ENCODE results near the gene SULT1B1.

Gene SULT1B1

DNA sequence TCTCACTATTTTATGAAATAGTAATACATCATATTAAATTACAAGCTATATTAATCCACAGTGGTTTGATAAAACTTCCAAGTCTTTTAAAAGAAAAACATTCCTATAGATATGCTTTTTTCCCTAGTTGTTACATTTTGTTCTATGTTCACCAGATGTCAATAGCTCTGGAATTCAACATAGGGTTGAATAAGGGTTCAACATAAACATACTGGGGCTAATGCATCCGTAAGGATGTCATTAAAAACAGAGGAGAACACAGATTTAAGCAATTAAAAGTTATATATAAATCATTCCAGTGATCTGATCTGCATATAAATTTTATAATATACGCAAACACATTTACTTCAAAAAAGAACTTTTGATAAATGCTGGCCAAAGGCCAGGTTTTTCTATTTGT, 32.5 kb downstream of the SULT1B1 start:
- no peaks in the 10 kb centered on the region for H3K79me2 ChIP-seq (ENCODE audit: insufficient read depth, low read length)
- H4K20me1 ChIP-seq (ENCODE audit: low read depth, low read length): no peaks in the 10 kb centered on the region
- no peaks in the 10 kb centered on the region for H3K27me3 ChIP-seq (ENCODE audit: low read length)
- H2AFZ ChIP-seq (ENCODE audit: low read depth, low read length, severe bottlenecking): no peak overlapping the region
- no peaks in the 10 kb centered on the region for H3K9me3 ChIP-seq (ENCODE audit: insufficient read depth, low read length)
- H3F3A ChIP-seq (ENCODE audit: insufficient read depth): no peaks in the 10 kb centered on the region
- no peaks in the 10 kb centered on the region for H3K9me2 ChIP-seq (replicated peaks; ENCODE audit: insufficient read depth, low read length)
- TF ChIP-seq EZH2phosphoT487 (conservative IDR thresholded peaks at IDR 0.05; ENCODE audit: low read length): no peak
- TF ChIP-seq, protein P1, sequence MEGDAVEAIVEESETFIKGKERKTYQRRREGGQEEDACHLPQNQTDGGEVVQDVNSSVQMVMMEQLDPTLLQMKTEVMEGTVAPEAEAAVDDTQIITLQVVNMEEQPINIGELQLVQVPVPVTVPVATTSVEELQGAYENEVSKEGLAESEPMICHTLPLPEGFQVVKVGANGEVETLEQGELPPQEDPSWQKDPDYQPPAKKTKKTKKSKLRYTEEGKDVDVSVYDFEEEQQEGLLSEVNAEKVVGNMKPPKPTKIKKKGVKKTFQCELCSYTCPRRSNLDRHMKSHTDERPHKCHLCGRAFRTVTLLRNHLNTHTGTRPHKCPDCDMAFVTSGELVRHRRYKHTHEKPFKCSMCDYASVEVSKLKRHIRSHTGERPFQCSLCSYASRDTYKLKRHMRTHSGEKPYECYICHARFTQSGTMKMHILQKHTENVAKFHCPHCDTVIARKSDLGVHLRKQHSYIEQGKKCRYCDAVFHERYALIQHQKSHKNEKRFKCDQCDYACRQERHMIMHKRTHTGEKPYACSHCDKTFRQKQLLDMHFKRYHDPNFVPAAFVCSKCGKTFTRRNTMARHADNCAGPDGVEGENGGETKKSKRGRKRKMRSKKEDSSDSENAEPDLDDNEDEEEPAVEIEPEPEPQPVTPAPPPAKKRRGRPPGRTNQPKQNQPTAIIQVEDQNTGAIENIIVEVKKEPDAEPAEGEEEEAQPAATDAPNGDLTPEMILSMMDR (IDR thresholded peaks at IDR 0.05; ENCODE audit: insufficient read depth, low read length, poor library complexity, severe bottlenecking): no peak
- no peaks in the 10 kb centered on the region for H3K36me3 ChIP-seq (ENCODE audit: low read length)
- no peak overlapping the region for H3K4me3 ChIP-seq (ENCODE audit: insufficient read depth, low read length, poor library complexity, severe bottlenecking)
- no peak overlapping the region for H3K9ac ChIP-seq (ENCODE audit: low read length)
- no peak overlapping the region for H3K27ac ChIP-seq (ENCODE audit: low read depth, low read length)
- H3K4me2 ChIP-seq (ENCODE audit: low read depth, low read length, poor library complexity, severe bottlenecking): no peak overlapping the region

DNA sequence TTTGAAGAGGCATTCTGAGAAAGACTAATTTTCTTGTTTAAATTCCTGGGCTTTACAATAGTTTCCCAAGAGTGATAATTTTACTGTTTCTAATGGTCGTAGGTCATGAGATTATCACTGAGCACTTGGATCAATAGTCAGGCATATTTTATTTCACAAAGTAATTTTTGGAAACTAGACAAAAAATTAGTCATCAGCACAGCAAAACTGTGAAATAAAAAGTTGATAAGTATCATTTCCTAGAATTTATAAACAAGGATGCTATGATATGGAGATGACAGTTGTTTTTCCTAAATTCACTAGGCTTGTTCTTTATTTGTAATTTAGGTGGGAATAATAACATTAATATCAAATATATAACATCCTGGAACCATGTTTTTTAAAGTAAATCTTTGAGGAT, 33.0 kb downstream of the SULT1B1 start:
- Histone ChIP-seq H3K9me2 (replicated peaks; ENCODE audit: insufficient read depth, low read length) (no peaks in the 10 kb centered on the region), H3K27me3 (ENCODE audit: low read length) (no peaks in the 10 kb centered on the region), H3K27ac (ENCODE audit: low read depth, low read length) (no peak overlapping the region), H3F3A (ENCODE audit: insufficient read depth) (no peaks in the 10 kb centered on the region), H3K9me3 (ENCODE audit: insufficient read depth, low read length) (no peaks in the 10 kb centered on the region), H3K4me3 (ENCODE audit: insufficient read depth, low read length, poor library complexity, severe bottlenecking) (no peak overlapping the region), H3K79me2 (ENCODE audit: insufficient read depth, low read length) (no peaks in the 10 kb centered on the region), H3K36me3 (ENCODE audit: low read length) (no peaks in the 10 kb centered on the region), H3K4me2 (ENCODE audit: low read depth, low read length, poor library complexity, severe bottlenecking) (no peak overlapping the region), H4K20me1 (ENCODE audit: low read depth, low read length) (no peaks in the 10 kb centered on the region), H2AFZ (ENCODE audit: low read depth, low read length, severe bottlenecking) (no peak overlapping the region), H3K9ac (ENCODE audit: low read length) (no peak overlapping the region)
- no peak for TF ChIP-seq EZH2phosphoT487 (conservative IDR thresholded peaks at IDR 0.05; ENCODE audit: low read length)
- TF ChIP-seq, protein P1 (IDR thresholded peaks at IDR 0.05; ENCODE audit: insufficient read depth, low read length, poor library complexity, severe bottlenecking): no peak

DNA sequence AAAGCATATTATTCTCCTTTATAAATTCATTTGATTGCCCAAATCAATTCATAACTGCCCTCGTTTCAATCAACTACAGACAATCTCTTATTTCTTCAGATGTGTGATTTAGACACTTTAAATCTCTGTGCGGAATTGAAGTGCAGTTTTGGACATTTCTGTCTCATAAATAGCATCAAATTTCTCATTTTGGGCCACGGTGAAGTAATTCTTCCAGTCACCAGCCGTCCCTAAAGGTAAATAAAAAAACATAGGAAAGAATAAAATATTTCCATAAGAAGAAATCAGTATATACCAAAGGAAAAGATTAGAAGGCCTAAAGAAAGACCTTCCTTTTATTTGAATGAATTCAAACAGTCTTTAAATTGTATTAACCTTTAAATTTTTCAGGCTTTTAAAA, 33.4 kb downstream of the SULT1B1 start:
- Histone ChIP-seq H3K4me2 (ENCODE audit: low read depth, low read length, poor library complexity, severe bottlenecking) (no peak overlapping the region), H2AFZ (ENCODE audit: low read depth, low read length, severe bottlenecking) (no peak overlapping the region), H3K9ac (ENCODE audit: low read length) (no peak overlapping the region), H4K20me1 (ENCODE audit: low read depth, low read length) (no peaks in the 10 kb centered on the region), H3K9me3 (ENCODE audit: insufficient read depth, low read length) (no peaks in the 10 kb centered on the region), H3K36me3 (ENCODE audit: low read length) (no peaks in the 10 kb centered on the region), H3K27me3 (ENCODE audit: low read length) (no peaks in the 10 kb centered on the region), H3K9me2 (replicated peaks; ENCODE audit: insufficient read depth, low read length) (no peaks in the 10 kb centered on the region), H3K27ac (ENCODE audit: low read depth, low read length) (no peak overlapping the region), H3K4me3 (ENCODE audit: insufficient read depth, low read length, poor library complexity, severe bottlenecking) (no peak overlapping the region), H3K79me2 (ENCODE audit: insufficient read depth, low read length) (no peaks in the 10 kb centered on the region), H3F3A (ENCODE audit: insufficient read depth) (no peaks in the 10 kb centered on the region)
- TF ChIP-seq, protein P1 (IDR thresholded peaks at IDR 0.05; ENCODE audit: insufficient read depth, low read length, poor library complexity, severe bottlenecking): no peak
- TF ChIP-seq EZH2phosphoT487 (conservative IDR thresholded peaks at IDR 0.05; ENCODE audit: low read length): no peak

Data from SU-DHL-6 (cell line).